ENCODE data around the gene DDX49.

GRCh38 chr19:18913466-18913865, 6.0 kb upstream of the DDX49 start:
- TF ChIP-seq TAF1 (IDR thresholded peaks at IDR 0.05; ENCODE audit: borderline replicate concordance, insufficient read depth, low read length) (no peak), REST (IDR thresholded peaks at IDR 0.05; ENCODE audit: insufficient read depth in 1 of 2, low read depth in 2 of 2, low read length in 2 of 2) (no peak), POLR2AphosphoS5 (IDR thresholded peaks at IDR 0.05; ENCODE audit: low read depth, low read length) (no peak), SIN3A (IDR thresholded peaks at IDR 0.05; ENCODE audit: borderline replicate concordance, insufficient read depth, low read length) (no peak)
